Caco-2 (cell line): ENCODE results near the gene ACACA. TPM values are rescaled to one million over a fixed set of nuclear protein-coding genes. Genes with fewer than 3 reads are reported as not detected.
A peak's percentile ranks its signal among the peaks of the same experiment; 100 is the strongest.
"Not testable (repeated sequence)": the region's sequence is repeated elsewhere in the genome, so short reads cannot be mapped to it uniquely, and the experiment has no call there.

Source experiments
- BruUV-seq: library from RNA; stranded (reverse); fragments of 400-500 nt; replicated peaks from 2 replicates; lab custom pipeline; 2021; lab: Mats Ljungman, UMichigan
- CTCF ChIA-PET: fragments of 300-600 bp; sonication (Branson Sonifier 250); formaldehyde crosslinking; loops from one replicate; lab custom pipeline; 2022; ENCODE audit warnings: antibody characterized with exemption; lab: Charles Lee
- POLR2A ChIA-PET: fragments of 300-600 bp; sonication (Branson Sonifier 250); formaldehyde crosslinking; loops from one replicate; lab custom pipeline; 2022; ENCODE audit warnings: antibody characterized with exemption; lab: Charles Lee
- DNase-seq, 2 experiments: peaks; one replicate each; pipeline versions ENCODE4 v3.0.0 to v3.0.0-alpha.2; 2020 to 2022
- H3K27me3 ChIP-seq: replicated peaks from 2 replicates; pipeline ENCODE4 v1.6.0; 2011; ENCODE audit warnings: low read length; ENCODE audit not compliant: control insufficient read depth, insufficient read depth
- H3K36me3 ChIP-seq: 2 replicates; pipeline ENCODE4 v1.5.1; 2011; ENCODE audit warnings: low read length; ENCODE audit not compliant: control insufficient read depth, insufficient read depth
- H3K4me1 ChIP-seq: fragments of 250-450 bp; sonication (Bioruptor Pico); 2 replicates; pipeline ENCODE4 v1.5.1; 2020; ENCODE audit warnings: mild to moderate bottlenecking
- H3K4me3 ChIP-seq: 2 replicates; pipeline ENCODE4 v1.5.1; 2011; ENCODE audit warnings: low read depth, mild to moderate bottlenecking, control low read depth, low read length
- H3K9me3 ChIP-seq: fragments of 250-450 bp; sonication (Bioruptor Pico); 2 replicates; pipeline ENCODE4 v1.5.1; 2020; ENCODE audit warnings: mild to moderate bottlenecking, moderate library complexity
- H3K27ac Mint-ChIP-seq: one replicate; pipeline ENCODE4 v1.8.0; 2022; ENCODE audit warnings: mixed read lengths; ENCODE audit not compliant: unreplicated experiment
- H3K27me3 Mint-ChIP-seq: one replicate; pipeline ENCODE4 v1.8.0; 2022; ENCODE audit warnings: mixed read lengths; ENCODE audit not compliant: insufficient read depth, unreplicated experiment
- H3K36me3 Mint-ChIP-seq: one replicate; pipeline ENCODE4 v1.8.0; 2022; ENCODE audit warnings: mild to moderate bottlenecking, mixed read lengths; ENCODE audit not compliant: insufficient read depth, unreplicated experiment
- H3K4me1 Mint-ChIP-seq: one replicate; pipeline ENCODE4 v1.8.0; 2022; ENCODE audit warnings: low read depth, mixed read lengths; ENCODE audit not compliant: unreplicated experiment
- H3K4me3 Mint-ChIP-seq: one replicate; pipeline ENCODE4 v1.8.0; 2022; ENCODE audit warnings: mild to moderate bottlenecking, moderate library complexity, mixed read lengths; ENCODE audit not compliant: unreplicated experiment
- H3K9me3 Mint-ChIP-seq: one replicate; pipeline ENCODE4 v1.8.0; 2022; ENCODE audit warnings: mixed read lengths; ENCODE audit not compliant: unreplicated experiment
- CTCF ChIP-seq, 2 experiments: fragments of 200-600 bp in 1 of 2; IDR thresholded peaks; 1 replicate in 1 of 2; 2 replicates in 1 of 2; pipeline versions ENCODE4 v1.5.1 to v1.8.0; 2011 to 2022; ENCODE audit warnings: antibody characterized with exemption in 1 of 2, control low read depth in 1 of 2, inconsistent platforms in 1 of 2, low read depth in 1 of 2, low read length in 1 of 2, mild to moderate bottlenecking in 1 of 2, moderate library complexity in 1 of 2; ENCODE audit not compliant: insufficient read depth in 1 of 2, severe bottlenecking in 1 of 2, unreplicated experiment in 1 of 2
- intact Hi-C: fragments of 100-400 bp; cut with micrococcal nuclease; formaldehyde crosslinking; loops from one replicate; pipeline ENCODE4 v1.10.0; 2022; ENCODE audit not compliant: unreplicated experiment
- total RNA-seq: library from RNA; stranded (reverse); gene quantifications from 2 replicates; pipeline ENCODE4 v1.2.3, GENCODE V29; 2022

The ACACA gene
- total RNA-seq, 1 experiment from 2014 or later = 108 TPM

DNA sequence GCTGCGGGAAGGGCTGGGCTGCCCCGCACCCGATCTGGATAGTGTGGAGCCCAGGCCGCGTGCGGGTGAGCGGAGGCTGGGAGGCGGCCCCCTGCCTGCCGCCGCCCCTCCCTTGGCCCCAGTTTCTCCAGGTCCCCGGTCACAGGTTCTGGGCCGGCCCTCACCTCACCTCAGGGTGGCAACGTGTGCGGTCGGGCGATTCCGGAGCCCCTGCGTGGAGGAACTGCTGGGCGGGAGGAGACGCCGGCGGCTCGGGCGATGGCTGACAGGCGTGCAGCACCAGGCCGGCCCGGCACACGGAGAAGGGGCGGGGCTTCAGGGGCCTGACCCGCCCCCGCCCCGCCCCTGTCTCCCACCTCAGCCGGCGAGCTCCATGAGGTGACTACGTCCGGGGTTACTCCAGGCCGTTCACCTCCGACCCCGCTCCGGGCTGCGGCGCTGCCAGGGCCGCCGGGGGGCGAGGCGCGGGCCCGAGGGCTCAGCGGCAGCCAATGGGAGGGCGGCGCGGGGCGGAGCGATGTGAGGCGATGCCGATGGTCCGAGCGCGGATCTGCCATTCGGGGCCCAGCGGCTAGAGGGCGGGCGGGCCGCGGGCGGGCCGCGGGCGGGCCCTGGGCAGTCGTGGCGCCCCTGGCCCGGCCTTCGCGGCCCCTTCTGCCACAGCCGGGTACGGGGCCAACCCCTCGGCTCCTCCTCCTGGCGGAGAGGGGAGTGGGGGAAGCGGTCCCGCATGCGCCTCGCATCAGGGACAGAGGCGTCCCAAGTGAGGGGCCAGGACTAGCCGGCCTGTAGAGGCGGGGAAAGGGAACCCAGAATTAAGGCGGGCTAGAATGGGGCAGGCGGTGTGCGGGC is 47.6 kb downstream of the ACACA start:
- ChIA-PET CTCF (interaction anchor here (0.5 to 4.1 kb wide), 6 partner anchors 14 to 756 kb away, joined by 3 to 40 read pairs (median 4); no protein-coding TSS in a partner anchor), POLR2A (interaction anchor here (0.5 to 1.7 kb wide), 16 partner anchors 8 to 990 kb away, joined by 3 to 20 read pairs (median 4); partner anchors contain the start of genes AATF, ACACA, MRM1 and SYNRG)
- Mint-ChIP-seq H3K4me3 (peak overlapping the region; percentile 98), H3K27me3 (no peaks in the 10 kb centered on the region), H3K4me1 (peaks cover 22% of the 10 kb centered on the region), H3K27ac (peak overlapping the region; percentile 90), H3K36me3 (peaks cover 11% of the 10 kb centered on the region), H3K9me3 (no peaks in the 10 kb centered on the region)
- peak; percentile 98 to 100 for DNase-seq
- intact Hi-C loops = loop anchor here (5.0 kb wide), 1 partner anchor 128 kb away; the partner anchor contains the start of gene DUSP14
- peak; percentile 22 to 60 for TF ChIP-seq CTCF (IDR thresholded peaks at IDR 0.05; ENCODE audit: insufficient read depth in 1 of 2, low read depth in 1 of 2, low read length in 1 of 2, severe bottlenecking in 1 of 2, unreplicated experiment in 1 of 2)
- H3K27me3 ChIP-seq = no peaks in the 10 kb centered on the region
- H3K36me3 ChIP-seq = no peaks in the 10 kb centered on the region
- H3K9me3 ChIP-seq = no peaks in the 10 kb centered on the region
- H3K4me3 ChIP-seq = peak overlapping the region; percentile 84
- no TSS peak for BruUV-seq
- peaks cover 25% of the 10 kb centered on the region for H3K4me1 ChIP-seq

DNA sequence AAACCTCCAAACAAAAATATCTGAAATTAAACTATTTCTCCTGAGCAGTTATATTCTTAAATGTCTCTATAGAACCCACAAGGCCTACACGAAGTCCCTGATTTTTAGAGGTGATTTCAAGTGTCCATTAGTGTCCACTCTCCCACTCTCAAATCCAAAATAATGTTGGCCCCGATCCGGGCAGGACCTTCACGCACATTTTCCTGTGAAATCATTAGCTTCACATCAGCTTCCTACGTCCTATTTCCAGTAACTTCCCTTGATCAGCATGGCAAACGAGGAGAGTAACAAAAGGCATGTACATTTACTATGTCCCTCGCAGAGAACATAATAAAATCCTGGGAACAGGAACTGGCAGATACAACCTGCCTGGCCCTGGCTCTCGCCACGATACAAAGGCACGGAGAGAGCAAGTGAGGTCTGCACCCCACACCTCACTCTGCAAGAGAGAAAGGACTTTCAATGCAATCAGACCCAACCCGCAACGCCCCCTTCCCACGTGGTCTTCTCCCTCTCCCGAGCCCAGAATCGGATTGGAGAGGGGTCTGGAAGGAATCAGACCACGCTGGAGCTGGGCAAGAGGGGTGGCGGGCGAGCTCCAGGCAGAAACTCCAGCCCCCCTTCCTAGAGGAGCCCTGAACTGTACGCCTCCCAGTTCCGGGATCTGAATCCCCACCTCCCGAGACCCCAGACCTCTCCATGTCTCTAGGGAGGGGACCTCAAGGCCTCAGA is 48.4 kb downstream of the ACACA start:
- TF ChIP-seq CTCF (IDR thresholded peaks at IDR 0.05; ENCODE audit: insufficient read depth in 1 of 2, low read depth in 1 of 2, low read length in 1 of 2, severe bottlenecking in 1 of 2, unreplicated experiment in 1 of 2) = no peak
- H3K27me3 Mint-ChIP-seq = no peaks in the 10 kb centered on the region
- CTCF ChIA-PET = interaction anchor here (0.5 to 4.1 kb wide), 5 partner anchors 15 to 755 kb away, joined by 3 to 40 read pairs (median 4); no protein-coding TSS in a partner anchor
- peak overlapping the region; percentile 98 for H3K4me3 Mint-ChIP-seq
- peaks cover 25% of the 10 kb centered on the region for H3K4me1 ChIP-seq
- POLR2A ChIA-PET = interaction anchor here (0.5 to 1.7 kb wide), 13 partner anchors 9 to 991 kb away, joined by 3 to 20 read pairs (median 4); partner anchors contain the start of genes AATF, ACACA, MRM1 and TADA2A
- peak; percentile 72 to 80 for DNase-seq
- peak overlapping the region; percentile 90 for H3K27ac Mint-ChIP-seq
- H3K4me1 Mint-ChIP-seq = peaks cover 22% of the 10 kb centered on the region
- peak overlapping the region; percentile 84 for H3K4me3 ChIP-seq
- peaks cover 17% of the 10 kb centered on the region for H3K36me3 Mint-ChIP-seq
- intact Hi-C loops = loop anchor here (5.0 kb wide), 1 partner anchor 129 kb away; the partner anchor contains the start of gene DUSP14
- no peaks in the 10 kb centered on the region for H3K9me3 ChIP-seq
- H3K27me3 ChIP-seq = no peaks in the 10 kb centered on the region
- BruUV-seq = no TSS peak
- H3K9me3 Mint-ChIP-seq = no peaks in the 10 kb centered on the region
- H3K36me3 ChIP-seq = no peaks in the 10 kb centered on the region

DNA sequence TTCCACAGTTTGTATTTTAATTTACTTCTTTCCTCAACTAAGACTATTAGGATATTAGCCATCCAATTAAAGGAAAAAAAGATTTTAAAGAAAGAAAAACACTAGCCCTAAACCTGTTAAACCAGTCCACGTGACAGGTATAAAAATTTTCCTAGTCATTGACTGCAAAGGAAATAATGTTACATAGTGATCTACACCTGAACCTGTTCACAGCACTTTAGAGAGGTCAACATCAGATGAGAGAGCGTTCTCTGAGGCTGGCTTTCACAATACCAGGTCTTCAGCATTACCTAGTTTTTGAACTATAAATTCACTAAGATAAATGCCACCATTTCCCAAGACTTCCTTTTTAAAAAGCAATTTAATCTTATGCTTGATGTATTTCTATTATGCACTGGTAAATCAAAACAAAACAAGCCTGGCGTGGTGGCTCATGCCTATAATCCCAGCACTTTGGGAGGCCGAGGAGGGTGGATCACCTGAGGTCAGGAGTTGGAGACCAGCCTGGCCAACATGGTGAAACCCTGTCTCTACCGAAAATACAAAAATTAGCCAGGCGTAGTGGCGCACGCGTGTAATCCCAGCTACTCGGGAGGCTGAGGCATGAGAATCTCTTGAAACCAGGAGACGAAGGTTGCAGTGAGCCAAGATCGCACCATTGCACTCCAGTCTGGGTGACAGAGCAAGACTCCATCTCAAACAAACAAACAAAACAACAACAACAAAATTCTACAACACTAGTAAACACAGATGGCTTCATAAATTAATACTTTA is 49.7 kb downstream of the ACACA start:
- H3K9me3 ChIP-seq, H3K27ac Mint-ChIP-seq, H3K9me3 Mint-ChIP-seq, H3K36me3 ChIP-seq, POLR2A ChIA-PET, BruUV-seq, DNase-seq, H3K27me3 ChIP-seq, H3K27me3 Mint-ChIP-seq: not testable (repeated sequence)
- Mint-ChIP-seq H3K4me1 (peaks cover 21% of the 10 kb centered on the region), H3K4me3 (peak overlapping the region; percentile 98), H3K36me3 (peaks cover 26% of the 10 kb centered on the region)
- Histone ChIP-seq H3K4me1 (peaks cover 25% of the 10 kb centered on the region), H3K4me3 (peak overlapping the region; percentile 84)
- intact Hi-C loops = loop anchor here (5.0 kb wide), 1 partner anchor 130 kb away; the partner anchor contains the start of gene DUSP14
- CTCF ChIA-PET = interaction anchor here (1.0 kb wide), 1 partner anchor 16 kb away, joined by 3 read pairs; no protein-coding TSS in a partner anchor

GRCh38 chr17:37346863-37347402 is 59.7 kb downstream of the ACACA start:
- H3K9me3 ChIP-seq, H3K27ac Mint-ChIP-seq, POLR2A ChIA-PET, DNase-seq, CTCF ChIA-PET, H3K27me3 Mint-ChIP-seq, H3K4me3 Mint-ChIP-seq, H3K27me3 ChIP-seq, H3K4me3 ChIP-seq, H3K4me1 Mint-ChIP-seq, H3K36me3 ChIP-seq, intact Hi-C loops, H3K9me3 Mint-ChIP-seq, H3K4me1 ChIP-seq: not testable (repeated sequence)
- TSS peak; percentile 7 for BruUV-seq
- H3K36me3 Mint-ChIP-seq = peaks cover 53% of the 10 kb centered on the region
